Measurements from ENCODE around the gene PACSIN1. TPM values are rescaled to one million over a fixed set of nuclear protein-coding genes. Genes with fewer than 3 reads are reported as not detected.

The PACSIN1 gene
- total and polyA plus RNA-seq, 2 experiments from 2014 or later, result 0.05 to 0.37 TPM

DNA sequence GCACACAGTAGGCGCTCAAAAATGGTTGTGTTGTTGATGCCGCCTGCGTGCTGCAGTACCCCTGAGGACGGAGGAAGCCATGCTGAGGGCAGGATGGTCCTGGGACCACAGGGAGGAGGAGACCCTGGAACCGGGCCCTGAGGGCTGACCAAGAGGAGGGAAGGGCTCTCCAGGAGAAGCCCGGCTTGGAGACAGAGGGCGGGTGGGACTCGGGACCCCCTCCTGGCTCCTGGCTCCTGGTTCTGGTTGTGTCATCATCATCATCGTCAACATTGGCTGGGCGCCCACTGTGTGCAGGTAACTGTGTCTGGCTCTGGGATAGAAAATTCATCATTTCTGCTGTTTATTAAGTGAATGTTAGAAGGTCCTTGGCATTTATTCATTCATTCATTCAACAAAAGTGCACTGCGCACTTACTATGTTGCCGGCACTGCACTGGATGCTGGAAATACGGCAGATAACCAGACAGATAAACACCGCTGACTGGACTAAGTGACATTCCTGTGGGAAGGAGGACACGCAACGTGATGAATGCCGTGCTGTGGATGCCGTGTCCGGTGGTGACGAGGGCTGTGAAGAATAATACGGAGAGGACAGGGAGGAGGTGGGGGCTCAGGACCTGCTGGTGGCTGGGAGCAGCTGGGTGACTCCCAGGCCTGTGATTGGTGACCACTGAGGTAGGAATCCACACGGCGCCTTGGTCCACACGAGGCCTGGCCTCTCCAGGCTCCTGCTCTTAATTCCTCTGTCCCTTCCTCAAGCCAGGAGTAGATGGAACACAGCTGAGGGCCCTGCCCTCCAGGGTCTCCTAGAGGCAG is 55.0 kb downstream of the PACSIN1 start:
- H3K4me2 ChIP-seq, result no peak overlapping the region
- H4K20me1 ChIP-seq (ENCODE audit: insufficient read depth, poor library complexity, severe bottlenecking), result no peaks in the 10 kb centered on the region
- no peaks in the 10 kb centered on the region for H3K9me2 ChIP-seq (replicated peaks; ENCODE audit: insufficient read depth)
- H3K4me3 ChIP-seq, result no peak overlapping the region
- H3K27me3 ChIP-seq, result no peaks in the 10 kb centered on the region
- 89% methylated on average over 24 of the region's 24 CpGs for WGBS (ENCODE audit: low lambda C conversion rate, missing lambda C conversion rate)
- no peak overlapping the region for H2AFZ ChIP-seq
- no peak for DNase-seq (ENCODE audit: low spot score)
- H3K27ac ChIP-seq, result no peak overlapping the region
- H3K4me1 ChIP-seq (ENCODE audit: insufficient read depth), result peaks cover 6% of the 10 kb centered on the region
- no peak for TF ChIP-seq EZH2 (IDR thresholded peaks at IDR 0.05; ENCODE audit: borderline replicate concordance)
- no peak for TF ChIP-seq EZH2phosphoT487 (IDR thresholded peaks at IDR 0.05; ENCODE audit: low read depth, severe bottlenecking, unreplicated experiment)
- TF ChIP-seq, protein P1, sequence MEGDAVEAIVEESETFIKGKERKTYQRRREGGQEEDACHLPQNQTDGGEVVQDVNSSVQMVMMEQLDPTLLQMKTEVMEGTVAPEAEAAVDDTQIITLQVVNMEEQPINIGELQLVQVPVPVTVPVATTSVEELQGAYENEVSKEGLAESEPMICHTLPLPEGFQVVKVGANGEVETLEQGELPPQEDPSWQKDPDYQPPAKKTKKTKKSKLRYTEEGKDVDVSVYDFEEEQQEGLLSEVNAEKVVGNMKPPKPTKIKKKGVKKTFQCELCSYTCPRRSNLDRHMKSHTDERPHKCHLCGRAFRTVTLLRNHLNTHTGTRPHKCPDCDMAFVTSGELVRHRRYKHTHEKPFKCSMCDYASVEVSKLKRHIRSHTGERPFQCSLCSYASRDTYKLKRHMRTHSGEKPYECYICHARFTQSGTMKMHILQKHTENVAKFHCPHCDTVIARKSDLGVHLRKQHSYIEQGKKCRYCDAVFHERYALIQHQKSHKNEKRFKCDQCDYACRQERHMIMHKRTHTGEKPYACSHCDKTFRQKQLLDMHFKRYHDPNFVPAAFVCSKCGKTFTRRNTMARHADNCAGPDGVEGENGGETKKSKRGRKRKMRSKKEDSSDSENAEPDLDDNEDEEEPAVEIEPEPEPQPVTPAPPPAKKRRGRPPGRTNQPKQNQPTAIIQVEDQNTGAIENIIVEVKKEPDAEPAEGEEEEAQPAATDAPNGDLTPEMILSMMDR (IDR thresholded peaks at IDR 0.05; ENCODE audit: poor library complexity), result no peak
- H3K79me2 ChIP-seq, result no peaks in the 10 kb centered on the region
- H3K36me3 ChIP-seq (replicated peaks; ENCODE audit: insufficient read depth, low read depth), result no peaks in the 10 kb centered on the region
- H3K9me3 ChIP-seq (ENCODE audit: low read depth), result no peaks in the 10 kb centered on the region

DNA sequence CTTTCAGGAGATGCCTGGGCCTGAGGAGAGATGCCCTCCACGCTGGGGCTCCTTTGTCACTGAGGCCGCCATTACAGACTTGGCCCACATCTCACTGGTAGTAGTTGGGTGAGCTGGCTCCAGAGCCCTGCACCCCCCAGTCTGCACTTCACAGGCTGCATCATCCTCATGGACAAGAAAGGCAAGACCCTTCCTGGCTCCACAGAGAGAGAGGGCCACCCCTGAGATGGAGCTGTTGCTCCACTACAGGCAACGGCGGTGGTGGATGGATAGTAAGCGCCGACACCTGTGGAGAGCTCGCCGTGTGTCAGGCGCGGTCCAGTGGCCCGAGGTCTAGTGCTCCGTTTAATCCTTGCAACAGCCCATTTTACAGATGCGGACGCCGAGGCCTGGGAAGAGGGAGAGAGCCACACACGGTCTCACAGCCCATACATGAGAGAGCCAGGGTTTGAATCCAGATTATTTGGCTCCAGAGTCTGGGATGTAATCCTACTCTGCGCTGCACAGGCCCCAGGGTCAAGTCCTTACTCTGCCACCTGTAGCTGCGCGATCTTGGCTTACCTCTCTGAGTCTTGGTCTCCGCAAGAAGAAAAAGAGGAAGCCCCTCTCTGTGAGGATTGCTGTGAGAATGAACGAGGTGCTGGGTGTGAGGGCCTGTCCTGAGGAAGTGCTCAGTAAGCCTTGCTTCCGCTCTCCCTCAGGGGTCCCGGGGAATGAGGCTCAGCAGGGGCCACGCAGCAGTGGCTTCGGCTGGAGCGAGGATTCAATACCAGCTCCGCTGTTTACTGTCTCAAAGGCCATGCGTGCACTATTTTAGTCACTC is 55.8 kb downstream of the PACSIN1 start:
- Histone ChIP-seq H3K4me1 (ENCODE audit: insufficient read depth) (peaks cover 10% of the 10 kb centered on the region), H3K9me3 (ENCODE audit: low read depth) (no peaks in the 10 kb centered on the region), H3K36me3 (replicated peaks; ENCODE audit: insufficient read depth, low read depth) (no peaks in the 10 kb centered on the region), H3K27me3 (no peaks in the 10 kb centered on the region), H2AFZ (no peak overlapping the region), H3K27ac (no peak overlapping the region), H4K20me1 (ENCODE audit: insufficient read depth, poor library complexity, severe bottlenecking) (no peaks in the 10 kb centered on the region), H3K9me2 (replicated peaks; ENCODE audit: insufficient read depth) (no peaks in the 10 kb centered on the region), H3K4me3 (no peak overlapping the region), H3K4me2 (no peak overlapping the region), H3K79me2 (no peaks in the 10 kb centered on the region)
- TF ChIP-seq EZH2phosphoT487 (IDR thresholded peaks at IDR 0.05; ENCODE audit: low read depth, severe bottlenecking, unreplicated experiment) (no peak), EZH2 (IDR thresholded peaks at IDR 0.05; ENCODE audit: borderline replicate concordance) (no peak)
- TF ChIP-seq, protein P1 (IDR thresholded peaks at IDR 0.05; ENCODE audit: poor library complexity), result no peak
- 93% methylated on average over 28 of the region's 28 CpGs for WGBS (ENCODE audit: low lambda C conversion rate, missing lambda C conversion rate)
- DNase-seq (ENCODE audit: low spot score), result no peak

DNA sequence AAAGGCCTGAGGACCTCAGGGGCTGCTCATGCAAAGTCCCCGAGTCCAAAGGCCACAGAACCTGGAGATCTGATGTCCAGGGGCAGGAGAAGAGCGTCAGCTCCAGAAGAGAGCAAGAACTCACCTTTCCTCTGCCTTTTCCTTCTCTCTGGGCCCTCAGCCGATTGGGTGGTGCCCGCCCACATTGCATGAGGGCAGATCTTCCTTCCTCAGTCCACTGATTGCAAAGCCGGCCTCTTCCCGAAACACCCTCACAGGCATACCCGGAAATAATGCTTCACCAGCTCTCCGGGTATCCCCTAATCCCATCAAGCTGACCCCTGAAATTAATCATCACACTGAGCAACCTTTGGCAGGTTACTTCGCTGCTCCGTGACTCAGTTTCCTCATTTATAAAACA is 56.9 kb downstream of the PACSIN1 start:
- Histone ChIP-seq H3K27me3 (no peaks in the 10 kb centered on the region), H3K36me3 (replicated peaks; ENCODE audit: insufficient read depth, low read depth) (no peaks in the 10 kb centered on the region), H3K79me2 (no peaks in the 10 kb centered on the region), H3K4me3 (no peak overlapping the region), H3K9me3 (ENCODE audit: low read depth) (no peaks in the 10 kb centered on the region), H3K9me2 (replicated peaks; ENCODE audit: insufficient read depth) (no peaks in the 10 kb centered on the region), H2AFZ (no peak overlapping the region), H3K27ac (no peak overlapping the region), H3K4me1 (ENCODE audit: insufficient read depth) (peaks cover 12% of the 10 kb centered on the region), H4K20me1 (ENCODE audit: insufficient read depth, poor library complexity, severe bottlenecking) (no peaks in the 10 kb centered on the region), H3K4me2 (no peak overlapping the region)
- DNase-seq (ENCODE audit: low spot score), result no peak
- TF ChIP-seq EZH2 (IDR thresholded peaks at IDR 0.05; ENCODE audit: borderline replicate concordance), result no peak
- TF ChIP-seq EZH2phosphoT487 (IDR thresholded peaks at IDR 0.05; ENCODE audit: low read depth, severe bottlenecking, unreplicated experiment), result no peak
- TF ChIP-seq, protein P1 (IDR thresholded peaks at IDR 0.05; ENCODE audit: poor library complexity), result no peak
- WGBS (ENCODE audit: low lambda C conversion rate, missing lambda C conversion rate), result 87% methylated on average over 10 of the region's 10 CpGs

Measured in hepatocyte (in vitro differentiated cells).